NCI-H2227 (cell line): Measurements from ENCODE around the gene PTPRD.
"Not testable (repeated sequence)": the region's sequence is repeated elsewhere in the genome, so short reads cannot be mapped to it uniquely, and the experiment has no call there.

Experiments used
- DNase-seq: peaks from one replicate; lab custom pipeline; 2025; ENCODE audit not compliant: unreplicated experiment; lab: John Stamatoyannopoulos, UW

The PTPRD gene

DNA sequence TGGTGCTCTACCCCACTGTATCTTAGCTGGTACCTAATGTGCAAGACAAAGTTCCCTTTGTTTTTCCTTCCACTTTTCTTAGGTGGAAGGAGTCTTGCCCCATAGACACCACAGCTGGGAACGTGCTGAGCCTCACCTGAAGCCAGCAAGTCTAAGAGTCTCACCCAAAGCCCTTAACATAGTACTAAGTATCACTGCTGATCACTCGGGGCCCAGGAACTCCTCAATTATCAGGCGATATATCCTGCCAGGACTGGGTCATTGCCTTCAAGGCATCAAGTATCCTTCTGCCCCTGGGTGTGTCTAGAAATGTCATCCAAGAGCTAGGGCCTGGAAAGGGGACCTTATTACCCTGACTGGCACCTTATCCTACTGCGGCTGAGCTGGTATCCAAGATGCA lies 123.9 kb downstream of the PTPRD start:
- DNase-seq = no peak

DNA sequence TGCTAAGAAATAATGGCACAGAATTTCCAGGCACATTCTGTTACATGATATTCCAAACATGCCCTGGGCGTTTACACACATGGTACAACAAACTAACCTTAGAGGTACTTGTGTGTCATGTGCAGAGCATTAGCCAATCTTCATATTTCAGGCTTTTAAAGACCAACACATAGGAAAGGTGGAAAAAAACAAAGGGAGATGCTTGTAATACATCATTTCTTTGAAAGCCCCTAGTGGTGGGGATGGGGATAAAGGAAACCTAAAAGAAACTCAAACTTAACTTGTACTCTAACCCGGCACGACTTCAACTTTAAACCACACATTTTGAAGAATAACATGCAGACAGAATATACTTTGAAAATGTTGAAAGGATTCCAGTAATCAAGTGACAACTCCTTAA lies 133.6 kb downstream of the PTPRD start:
- DNase-seq = no peak

DNA sequence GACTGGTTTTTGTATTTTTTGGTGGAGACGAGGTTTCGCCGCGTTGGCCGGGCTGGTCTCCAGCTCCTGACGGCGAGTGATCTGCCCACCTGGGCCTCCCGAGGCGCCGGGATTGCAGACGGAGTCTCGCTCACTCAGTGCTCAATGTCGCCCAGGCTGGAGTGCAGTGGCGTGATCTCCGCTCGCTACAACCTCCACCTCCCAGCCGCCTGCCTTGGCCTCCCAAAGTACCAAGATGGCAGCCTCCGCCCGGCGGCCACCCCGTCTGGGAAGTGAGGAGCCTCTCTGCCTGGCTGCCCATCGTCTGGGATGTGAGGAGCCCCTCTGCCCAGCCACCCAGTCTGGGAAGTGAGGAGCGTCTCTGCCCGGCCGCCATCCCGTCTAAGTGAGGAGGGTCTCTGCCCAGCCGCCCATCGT lies 163.6 kb downstream of the PTPRD start:
- not testable (repeated sequence) for DNase-seq

DNA sequence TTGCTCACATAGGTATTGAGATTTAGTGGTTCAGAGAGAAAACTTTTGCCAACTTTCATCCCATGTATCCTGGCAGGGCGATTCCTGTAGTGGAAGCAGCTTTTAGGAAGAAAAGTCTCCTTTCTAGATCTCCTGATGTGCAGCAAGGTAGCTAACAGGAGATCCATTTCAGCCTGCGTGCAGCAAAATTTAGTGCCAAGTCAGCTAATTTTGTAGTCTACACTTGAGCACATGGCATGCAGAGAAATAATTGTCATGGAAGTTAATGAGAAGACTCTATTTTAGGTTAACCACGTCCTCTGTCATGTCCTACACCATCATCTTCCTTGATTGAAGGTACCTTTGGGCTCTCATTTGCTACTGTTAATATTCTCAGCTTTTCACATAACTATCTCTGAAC lies 165.8 kb downstream of the PTPRD start:
- no peak for DNase-seq

DNA sequence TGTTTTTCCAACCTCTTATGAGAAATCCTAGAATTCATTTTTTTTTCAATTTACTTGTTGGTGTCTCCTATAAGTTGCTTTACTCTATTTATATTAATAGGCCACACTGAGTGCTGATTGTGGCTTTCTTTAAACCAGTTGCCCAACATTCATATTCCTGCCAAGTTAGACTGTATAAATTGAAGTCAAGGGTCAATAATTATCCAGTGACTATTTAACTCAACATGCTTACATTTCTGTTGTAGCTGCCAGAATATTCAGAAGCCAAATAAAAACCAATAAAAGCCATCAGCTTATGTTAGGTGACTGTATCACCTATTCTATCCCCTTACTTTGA lies 169.0 kb downstream of the PTPRD start:
- no peak for DNase-seq

DNA sequence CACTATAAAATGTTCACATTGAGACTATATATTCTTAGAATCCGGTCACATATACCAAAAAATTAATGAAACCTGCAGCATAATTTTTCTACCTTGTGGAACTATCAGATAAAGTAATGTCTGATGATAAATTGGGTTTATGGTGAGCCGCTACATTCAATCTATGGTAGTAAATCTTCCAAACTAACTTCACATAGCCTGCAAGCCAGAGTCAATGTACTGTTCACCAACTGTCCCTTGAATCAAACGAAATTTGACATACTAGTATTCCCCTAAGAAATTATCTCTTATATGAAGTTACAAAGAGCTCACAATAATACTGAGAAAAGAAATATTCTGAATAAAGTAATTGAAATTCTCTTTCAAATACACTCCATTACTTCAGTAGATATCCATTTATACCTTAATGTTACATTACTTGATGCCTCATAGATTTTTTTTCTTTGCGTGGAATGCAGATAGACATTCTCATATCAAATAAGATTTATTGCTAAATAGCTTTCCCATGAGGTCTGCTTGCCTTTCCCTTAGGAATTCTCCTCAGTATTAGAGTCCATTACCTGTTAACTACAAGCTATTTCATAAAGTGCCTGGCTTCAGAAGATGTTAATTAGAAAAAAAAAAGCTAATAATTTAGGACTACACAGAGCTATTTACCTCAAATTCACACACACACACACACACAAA lies 169.5 kb downstream of the PTPRD start:
- DNase-seq = no peak

DNA sequence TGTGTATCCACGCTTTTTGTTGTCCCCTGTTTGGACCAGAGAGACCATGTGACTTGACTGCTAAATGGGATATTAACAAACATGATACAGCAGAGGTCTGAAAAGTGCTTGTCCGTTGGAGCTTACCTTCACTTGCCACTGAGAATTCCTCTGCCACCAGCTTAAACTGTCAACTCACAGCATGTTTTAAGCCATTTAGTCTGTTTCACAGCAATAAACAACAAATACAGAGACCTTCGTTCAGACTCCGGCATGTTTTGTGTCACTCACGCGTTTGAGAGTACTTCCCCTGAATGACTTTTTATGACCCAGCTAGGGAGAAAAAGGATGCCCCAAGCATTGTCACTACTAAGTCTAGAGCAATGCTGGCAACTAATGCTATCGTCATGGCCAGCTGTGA lies 173.8 kb downstream of the PTPRD start:
- DNase-seq = no peak

DNA sequence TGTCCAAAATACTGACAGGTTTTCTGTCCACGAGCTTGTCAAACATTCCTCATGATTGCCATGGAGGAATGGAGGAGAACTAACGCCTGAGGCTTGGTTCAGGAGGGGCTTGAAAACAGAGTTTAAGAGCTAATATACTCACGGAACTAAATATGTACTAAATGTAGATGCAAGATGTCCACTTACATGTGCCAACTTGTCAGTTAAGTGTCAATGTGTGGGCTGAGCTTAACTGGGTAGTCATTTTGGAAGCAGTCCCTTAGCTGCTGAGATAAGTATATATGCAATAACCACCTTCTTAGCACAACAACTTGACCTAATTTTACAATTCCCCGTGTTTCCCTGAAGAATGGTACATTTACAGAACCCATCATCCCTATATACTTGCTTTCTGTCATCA lies 176.0 kb downstream of the PTPRD start:
- no peak for DNase-seq

DNA sequence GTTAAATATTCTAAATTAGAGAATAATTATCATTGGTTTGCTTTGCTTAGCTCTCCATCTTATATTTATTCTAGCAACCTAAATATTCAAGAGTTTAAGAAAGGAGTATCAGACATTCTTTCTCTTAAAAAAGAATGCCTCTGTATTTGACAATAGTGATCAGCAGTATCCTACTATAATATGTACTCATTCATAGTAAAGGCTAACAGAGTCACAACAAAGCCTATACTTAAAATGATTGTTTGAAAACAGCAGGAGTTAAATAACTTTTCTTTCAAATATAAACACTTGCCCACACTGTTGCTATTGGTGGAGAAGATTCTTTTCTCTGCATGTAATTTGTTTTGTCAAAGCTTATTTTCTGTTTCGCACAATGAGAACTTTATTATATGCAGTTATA lies 178.4 kb downstream of the PTPRD start:
- no peak for DNase-seq

DNA sequence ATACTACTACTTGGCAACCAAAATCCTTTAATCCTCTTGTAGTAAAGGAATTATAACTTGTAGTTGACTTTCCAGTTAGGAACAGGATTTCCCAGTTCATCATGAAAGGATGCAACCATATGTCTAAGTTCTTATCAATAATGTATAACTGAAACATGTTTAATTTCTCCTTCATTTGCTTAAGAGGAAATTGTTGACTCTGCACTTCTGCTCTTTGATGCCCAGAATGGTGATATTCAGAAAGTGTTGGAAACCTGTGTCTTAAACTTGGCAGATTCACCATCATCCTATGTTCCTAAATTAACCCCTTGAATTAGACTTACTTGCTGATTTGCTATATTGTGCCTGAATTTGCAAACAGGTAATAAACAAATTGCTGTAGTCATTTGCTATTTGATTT lies 201.5 kb downstream of the PTPRD start:
- DNase-seq = no peak

DNA sequence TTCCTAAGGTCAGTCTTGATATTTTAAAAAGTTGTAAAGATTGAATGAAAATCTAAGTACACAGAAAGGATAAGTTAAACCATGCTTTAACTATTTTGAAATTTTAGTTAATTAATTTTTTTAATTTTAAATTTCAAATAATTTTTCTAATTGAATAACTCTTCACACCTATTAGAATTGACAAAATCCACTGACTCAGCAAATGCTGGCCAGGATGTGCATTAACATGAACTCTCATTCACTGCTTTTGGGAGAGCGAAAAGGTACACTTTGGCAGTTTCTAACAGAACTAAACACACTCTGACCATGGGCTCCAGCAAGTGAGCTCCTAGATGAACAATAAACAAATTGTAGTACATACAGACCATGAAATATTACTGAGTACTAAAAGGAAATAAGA lies 209.5 kb downstream of the PTPRD start:
- no peak for DNase-seq

DNA sequence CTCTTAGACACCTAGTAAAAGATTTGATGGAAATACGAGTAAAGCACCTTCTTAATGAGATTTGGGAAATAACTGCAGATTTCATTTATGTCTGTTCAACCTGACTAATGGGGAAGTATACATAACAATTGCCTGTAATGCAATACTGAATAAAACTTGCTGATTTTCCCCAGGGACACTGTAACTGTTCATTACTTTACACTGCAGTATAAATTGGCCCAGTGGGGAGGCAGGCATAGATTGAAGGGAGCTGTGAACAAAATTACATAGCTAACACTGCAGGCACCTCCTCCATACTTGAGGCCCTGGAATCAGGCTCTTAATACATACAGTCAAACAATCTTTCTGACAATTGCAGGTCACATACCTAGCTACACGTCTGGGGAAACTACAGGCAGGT lies 216.2 kb downstream of the PTPRD start:
- DNase-seq = no peak

DNA sequence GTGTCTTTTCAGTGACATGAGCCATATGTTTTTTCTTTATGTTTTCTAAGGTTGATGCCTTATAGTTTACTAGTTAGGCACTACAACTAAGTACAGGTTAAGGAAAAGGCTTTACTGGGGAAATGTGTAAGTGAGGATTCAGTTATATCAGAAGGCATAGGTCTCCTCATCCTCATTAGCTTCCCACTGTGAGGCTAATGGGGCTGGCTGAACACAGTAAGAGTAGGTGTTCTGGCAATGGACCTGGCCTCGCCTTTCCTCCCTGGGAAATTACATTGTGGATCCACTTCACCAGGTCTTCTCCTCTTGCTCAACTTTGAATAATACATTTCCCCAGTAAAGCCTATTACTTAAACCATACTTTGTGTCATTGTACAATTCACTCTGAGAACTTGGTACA lies 225.5 kb downstream of the PTPRD start:
- DNase-seq = no peak

DNA sequence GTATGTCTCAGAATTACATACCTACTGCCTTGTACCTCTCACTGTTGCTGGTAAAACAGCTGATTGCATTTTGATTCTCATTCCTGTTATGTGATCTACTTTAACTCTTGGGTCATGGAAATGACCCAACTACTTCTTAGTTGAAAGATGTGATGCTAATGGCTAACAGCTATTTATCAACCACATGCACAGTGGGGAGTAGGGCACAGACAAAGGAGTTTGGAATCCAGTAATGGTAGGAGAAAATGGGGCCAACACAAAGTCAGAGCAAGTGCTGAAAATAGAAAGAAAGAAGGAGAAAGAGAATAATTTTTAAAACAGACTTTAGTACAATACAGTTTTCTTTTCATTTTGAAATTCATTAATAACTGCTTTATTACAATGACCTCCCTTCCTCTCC lies 241.0 kb downstream of the PTPRD start:
- DNase-seq = no peak

DNA sequence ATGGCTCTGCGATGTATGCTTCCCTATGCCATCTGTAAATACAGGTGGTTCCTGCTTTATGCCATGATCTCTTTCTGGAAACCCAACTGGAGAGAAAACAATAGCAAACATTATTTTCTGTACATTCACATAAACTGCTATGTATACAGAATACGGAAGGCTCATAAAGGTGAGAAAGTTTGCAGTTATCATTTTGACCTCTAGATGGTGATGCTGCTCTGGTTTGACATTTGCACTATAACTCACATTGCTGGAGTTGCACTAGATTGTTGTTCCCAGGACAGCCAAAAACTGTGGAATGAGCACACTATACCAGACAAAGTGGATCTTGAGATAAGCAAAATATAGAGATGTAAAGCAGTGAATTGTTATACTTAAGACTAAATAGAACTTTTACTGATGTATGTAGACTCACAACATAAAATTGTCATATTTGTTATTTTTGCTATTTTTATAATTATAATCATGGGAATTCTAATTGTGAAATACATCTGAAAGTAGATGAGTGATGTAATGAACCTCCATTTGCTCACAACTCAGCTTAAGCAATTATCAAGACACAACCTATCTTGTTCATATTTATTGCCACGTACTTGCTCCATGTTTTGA lies 246.5 kb downstream of the PTPRD start:
- no peak for DNase-seq

DNA sequence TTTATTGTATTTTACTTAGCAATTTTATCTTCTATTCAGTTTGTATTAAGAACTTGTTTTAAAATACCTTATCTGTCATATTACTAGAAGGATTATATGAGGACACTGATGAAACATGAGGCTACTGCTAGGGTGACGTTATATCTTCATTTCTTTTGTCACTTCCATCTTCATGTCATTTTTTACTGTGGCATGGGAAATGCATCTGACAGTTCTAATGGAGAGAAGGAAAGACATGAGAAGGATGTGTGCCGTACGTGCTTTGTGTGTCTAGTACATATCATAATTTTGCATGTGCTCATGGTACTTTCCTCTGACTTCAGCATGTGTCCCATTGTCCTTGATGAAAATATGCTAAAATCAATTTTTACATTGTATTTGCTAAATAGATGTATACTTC lies 258.2 kb downstream of the PTPRD start:
- no peak for DNase-seq

DNA sequence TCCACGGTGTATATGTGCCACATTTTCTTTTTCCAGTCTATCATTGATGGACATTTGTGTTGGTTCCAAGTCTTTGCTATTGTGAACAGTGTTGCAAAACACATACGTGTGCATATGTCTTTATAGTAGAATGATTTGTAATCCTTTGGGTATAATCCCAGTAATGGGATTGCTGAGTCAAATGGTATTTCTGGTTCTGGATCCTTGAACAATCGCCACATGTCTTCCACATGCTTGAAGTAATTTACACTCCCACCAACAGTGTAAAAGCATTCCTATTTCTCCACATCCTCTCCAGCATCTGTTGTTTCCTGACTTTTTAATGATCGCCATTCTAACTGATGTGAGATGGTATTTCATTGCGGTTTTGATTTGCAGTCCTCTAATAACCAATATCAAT lies 267.2 kb downstream of the PTPRD start:
- DNase-seq = not testable (repeated sequence)

DNA sequence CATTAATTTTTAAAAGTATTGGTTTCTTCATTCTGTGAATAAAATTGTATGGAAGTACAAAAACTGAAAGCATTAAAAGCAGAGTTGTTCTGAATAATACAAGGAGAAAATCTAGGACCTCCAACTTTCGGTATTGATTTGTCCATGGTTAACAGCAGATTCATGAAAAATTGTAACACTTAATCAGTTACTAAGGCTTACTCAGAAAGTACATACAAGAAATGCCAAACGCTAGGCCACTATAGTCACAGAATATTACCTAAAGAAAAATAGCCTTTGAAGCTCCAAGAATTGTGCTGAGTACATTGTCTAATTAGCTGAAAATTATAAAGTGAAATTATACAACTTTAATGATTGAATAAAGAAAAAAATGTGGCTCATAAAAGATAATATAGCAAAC lies 271.7 kb downstream of the PTPRD start:
- DNase-seq = no peak

DNA sequence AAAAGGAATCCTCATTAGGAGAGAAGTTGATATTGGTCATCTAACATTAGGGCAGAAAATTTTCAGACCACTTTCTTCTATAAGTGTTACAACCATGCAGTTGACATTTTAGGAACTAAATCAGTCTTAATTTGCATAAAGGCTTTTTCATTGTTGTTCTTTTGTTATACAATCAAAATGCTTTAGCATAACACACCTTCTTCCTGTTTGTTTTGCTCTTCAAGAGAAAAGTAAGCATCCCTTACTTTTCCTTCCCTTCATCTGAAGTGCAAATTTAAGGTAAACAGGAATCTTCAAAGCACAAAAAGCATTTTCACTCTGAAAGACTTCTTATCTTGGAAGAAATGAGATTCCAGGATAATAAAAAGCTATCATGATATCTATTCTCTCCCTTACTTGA lies 273.6 kb downstream of the PTPRD start:
- DNase-seq = no peak

DNA sequence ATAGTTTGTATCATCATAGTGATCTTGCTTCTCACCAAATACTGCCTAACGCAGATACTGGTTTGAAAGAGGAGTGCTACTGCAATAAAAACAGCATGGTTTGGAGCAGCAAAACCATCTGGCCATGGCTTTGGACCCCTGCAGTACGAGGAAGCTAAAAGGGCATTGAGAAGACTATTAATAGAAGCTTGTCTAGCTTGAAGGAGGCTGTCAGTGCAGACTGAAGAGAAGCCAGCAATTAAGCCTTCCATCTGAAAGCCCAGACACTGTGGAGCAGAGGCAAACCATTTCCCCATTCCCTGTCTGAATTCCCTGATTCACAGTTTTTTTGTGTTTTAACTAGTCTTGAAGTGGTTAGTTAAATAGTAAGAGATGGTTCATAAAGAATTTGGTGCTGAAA lies 281.6 kb downstream of the PTPRD start:
- no peak for DNase-seq

DNA sequence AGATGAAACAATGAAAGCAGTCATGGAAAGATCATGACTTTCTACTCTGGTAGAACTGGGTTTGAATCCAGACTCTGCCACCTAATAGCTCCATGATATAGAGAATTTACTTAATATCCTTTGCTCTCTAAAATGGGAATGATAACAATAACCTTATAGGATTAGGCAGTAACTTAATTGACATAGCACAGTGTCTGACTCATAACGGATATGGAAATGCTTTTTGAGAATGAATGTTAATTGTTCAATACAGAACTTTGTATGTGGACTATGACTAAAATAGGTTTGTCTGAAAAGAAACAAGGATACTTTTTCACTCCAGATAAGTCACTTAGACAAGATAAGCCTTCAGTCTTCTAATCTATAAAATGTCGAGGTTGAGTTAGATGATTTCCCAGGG lies 330.7 kb downstream of the PTPRD start:
- no peak for DNase-seq

DNA sequence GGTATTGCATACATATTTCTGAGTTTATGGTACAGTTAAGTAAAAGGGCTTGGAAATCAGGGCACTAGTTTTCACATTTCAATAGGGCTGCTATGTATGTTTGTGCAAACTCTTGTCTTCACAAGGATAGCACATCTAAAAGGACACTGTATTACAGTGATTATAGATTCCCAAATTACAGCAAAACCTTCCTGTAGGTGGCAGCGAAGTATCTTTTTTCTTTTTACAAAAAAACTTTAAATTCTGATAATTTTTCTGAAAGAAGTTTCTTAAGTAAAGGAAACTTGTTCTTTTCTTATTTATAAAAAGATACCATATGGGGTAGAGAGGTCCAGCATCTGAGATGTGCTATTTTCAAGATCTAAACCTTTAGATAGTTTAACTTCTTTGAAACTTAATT lies 337.8 kb downstream of the PTPRD start:
- DNase-seq = no peak

DNA sequence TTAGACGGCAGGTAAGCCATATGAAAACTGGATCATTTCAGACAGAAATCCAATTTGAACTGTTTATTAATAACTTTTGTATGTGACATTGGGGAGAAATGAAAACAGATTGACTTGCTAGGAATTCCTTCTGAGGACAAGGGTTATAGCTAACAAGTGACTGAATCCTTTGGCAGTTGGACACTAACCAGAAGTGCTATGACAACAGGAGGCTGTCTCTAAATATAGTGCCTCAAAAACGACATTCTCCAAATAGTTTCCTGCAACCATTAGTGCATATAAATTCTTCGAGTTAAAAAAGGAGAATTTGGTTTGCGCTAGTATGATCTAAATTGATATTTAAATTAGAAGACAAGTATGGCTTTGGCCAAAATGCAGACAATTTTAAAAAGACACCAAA lies 338.6 kb downstream of the PTPRD start:
- DNase-seq = no peak
